Activated naive CD4-positive, alpha-beta T cell treated with anti-CD3 and anti-CD28 coated beads for 36 hours (primary cell): ENCODE measurements around the gene ADCY1. TPM values are rescaled to one million over a fixed set of nuclear protein-coding genes. Genes with fewer than 3 reads are reported as not detected.

Experiments used
- CTCF ChIA-PET: fragments of 350-600 bp; sonication (Branson Sonifier 250); formaldehyde crosslinking; loops from one replicate; lab custom pipeline; 2021; ENCODE audit warnings: antibody characterized with exemption; lab: Charles Lee
- DNase-seq: peaks from one replicate; pipeline ENCODE4 v3.0.0-alpha.2; 2020
- H3K27ac Mint-ChIP-seq: one replicate; pipeline ENCODE4 v1.8.0; 2021; ENCODE audit warnings: mild to moderate bottlenecking, mixed read lengths
- H3K27me3 Mint-ChIP-seq: one replicate; pipeline ENCODE4 v1.8.0; 2021; ENCODE audit warnings: low read depth, mixed read lengths
- H3K36me3 Mint-ChIP-seq: one replicate; pipeline ENCODE4 v1.8.0; 2021; ENCODE audit warnings: low read depth, mixed read lengths
- H3K4me1 Mint-ChIP-seq: one replicate; pipeline ENCODE4 v1.8.0; 2021; ENCODE audit warnings: low read depth, mixed read lengths
- H3K4me3 Mint-ChIP-seq: one replicate; pipeline ENCODE4 v1.8.0; 2021; ENCODE audit warnings: mild to moderate bottlenecking, moderate library complexity, mixed read lengths
- H3K9me3 Mint-ChIP-seq: one replicate; pipeline ENCODE4 v1.8.0; 2021; ENCODE audit warnings: mixed read lengths
- intact Hi-C: fragments of 100-400 bp; cut with micrococcal nuclease; formaldehyde crosslinking; loops from one replicate; pipeline ENCODE4 v1.15.1; 2023
- total RNA-seq, 2 experiments: library from RNA; stranded (reverse); gene quantifications; one replicate each; pipeline ENCODE4 v1.2.3, GENCODE V29; 2021

The ADCY1 gene
- total RNA-seq, 2 experiments from 2014 or later, result 0.29 to 0.30 TPM

DNA sequence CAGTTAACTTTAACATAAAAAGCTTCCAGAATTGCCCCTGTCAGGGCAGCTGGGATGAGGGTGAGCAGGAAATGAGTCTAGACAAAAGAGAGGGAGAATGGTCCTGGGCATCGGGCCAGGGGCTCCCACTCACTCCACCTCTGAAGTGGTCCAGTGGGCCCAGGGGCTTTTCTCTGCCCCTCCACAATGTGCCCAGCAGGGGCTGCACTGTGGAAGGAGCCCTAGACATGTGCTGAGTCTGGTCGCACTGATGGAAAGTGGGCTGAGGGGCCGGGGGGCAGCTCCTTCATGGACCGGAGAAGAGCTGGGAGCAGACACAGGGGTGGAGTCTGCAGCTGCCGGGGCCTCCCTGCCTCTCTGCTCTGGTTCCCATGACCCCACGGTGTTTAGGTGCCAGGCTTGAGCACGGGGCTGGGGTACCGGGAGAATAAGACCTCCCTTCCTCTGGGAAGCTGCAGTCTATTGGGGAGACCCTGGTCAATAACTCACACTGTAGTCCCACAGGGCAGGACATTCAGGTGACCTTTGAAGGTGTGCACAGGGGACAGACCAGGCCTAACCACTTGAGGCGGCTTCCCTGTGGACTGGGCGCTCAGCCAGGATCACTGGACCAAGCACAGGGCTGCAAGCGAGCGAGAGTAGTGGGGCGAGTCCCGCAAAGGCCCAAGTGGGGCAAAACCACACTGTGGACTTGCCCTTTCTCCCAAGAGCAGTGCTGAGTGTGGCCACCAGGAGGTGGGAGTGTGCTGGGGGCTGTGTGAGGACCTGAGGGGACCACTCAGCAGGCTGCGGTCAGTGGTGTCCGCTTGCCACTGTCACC is 6.1 kb downstream of the ADCY1 start:
- Mint-ChIP-seq H3K9me3 (no peaks in the 10 kb centered on the region), H3K27ac (no peak overlapping the region), H3K36me3 (no peaks in the 10 kb centered on the region), H3K4me1 (no peaks in the 10 kb centered on the region), H3K27me3 (peaks cover 13% of the 10 kb centered on the region), H3K4me3 (no peak overlapping the region)
- intact Hi-C loops, result no loop called here
- DNase-seq, result no peak
- CTCF ChIA-PET, result no interaction called here

- H3K36me3 Mint-ChIP-seq, result no peaks in the 10 kb centered on the region
- DNase-seq, result no peak
- no peak overlapping the region for H3K27ac Mint-ChIP-seq
- no peaks in the 10 kb centered on the region for H3K9me3 Mint-ChIP-seq
- peaks cover 4% of the 10 kb centered on the region for H3K27me3 Mint-ChIP-seq
- H3K4me3 Mint-ChIP-seq, result no peak overlapping the region
- no peaks in the 10 kb centered on the region for H3K4me1 Mint-ChIP-seq
- CTCF ChIA-PET, result no interaction called here
- intact Hi-C loops, result no loop called here
Measured at GRCh38 chr7:45581271-45581780, 7.2 kb downstream of the ADCY1 start.

DNA sequence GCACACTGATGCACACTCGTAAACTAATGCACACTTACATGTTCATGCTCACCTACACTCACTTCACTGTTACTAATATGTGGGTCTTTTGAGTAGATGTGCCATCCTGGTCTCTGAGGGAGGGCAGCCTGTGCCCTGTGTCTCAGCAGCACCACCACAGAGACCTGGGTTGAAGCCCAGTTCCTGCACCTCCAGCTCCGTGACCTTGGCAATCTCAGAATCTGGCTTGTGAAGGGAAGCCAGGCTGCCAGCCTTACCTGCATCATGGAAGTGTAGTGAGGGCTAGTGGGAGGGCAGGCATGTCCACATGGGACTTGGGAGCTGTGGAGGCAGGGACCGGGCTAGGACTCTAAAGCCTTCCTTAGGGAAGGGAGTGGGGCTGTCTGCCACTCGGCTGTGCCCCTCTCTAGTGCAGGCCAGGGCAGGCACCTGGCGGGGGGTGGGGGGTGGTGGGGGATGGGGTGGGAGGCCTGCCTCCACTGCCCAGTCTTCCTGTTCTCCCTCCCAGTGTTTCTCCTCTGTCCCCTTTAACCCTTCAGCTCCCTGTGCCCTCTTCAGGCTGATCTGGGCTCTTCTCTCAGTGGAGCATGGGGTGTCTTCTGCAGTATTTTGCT is 8.1 kb downstream of the ADCY1 start:
- Mint-ChIP-seq H3K9me3 (no peaks in the 10 kb centered on the region), H3K36me3 (no peaks in the 10 kb centered on the region), H3K27me3 (no peaks in the 10 kb centered on the region), H3K27ac (no peak overlapping the region), H3K4me3 (no peak overlapping the region), H3K4me1 (no peaks in the 10 kb centered on the region)
- DNase-seq, result no peak
- CTCF ChIA-PET, result no interaction called here
- intact Hi-C loops, result no loop called here

DNA sequence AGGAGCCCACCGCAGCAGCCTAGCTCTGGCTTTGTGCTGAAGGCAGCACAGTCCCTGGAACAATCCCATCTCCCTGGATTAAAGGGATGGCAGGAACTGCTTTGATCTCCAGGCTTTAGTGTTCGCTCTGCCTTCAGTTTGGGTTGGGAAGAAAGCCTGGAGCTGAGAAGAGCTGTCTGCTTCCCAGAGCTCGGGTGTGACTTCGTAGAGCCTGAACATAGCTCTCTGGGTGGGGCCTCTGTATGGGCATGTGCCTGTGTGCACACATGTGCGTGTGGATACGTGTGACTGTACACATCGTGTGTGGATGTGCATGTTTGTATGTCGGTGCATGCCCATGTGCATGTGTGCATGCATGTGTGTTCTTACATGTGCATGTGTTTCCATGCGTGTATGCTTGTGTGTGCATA is 8.7 kb downstream of the ADCY1 start:
- intact Hi-C loops, result no loop called here
- Mint-ChIP-seq H3K27me3 (no peaks in the 10 kb centered on the region), H3K9me3 (no peaks in the 10 kb centered on the region), H3K4me1 (no peaks in the 10 kb centered on the region), H3K27ac (no peak overlapping the region), H3K4me3 (no peak overlapping the region), H3K36me3 (no peaks in the 10 kb centered on the region)
- CTCF ChIA-PET, result no interaction called here
- DNase-seq, result no peak

GRCh38 chr7:45583296-45583695 is 9.1 kb downstream of the ADCY1 start:
- CTCF ChIA-PET, result no interaction called here
- no peak for DNase-seq
- Mint-ChIP-seq H3K4me1 (no peaks in the 10 kb centered on the region), H3K36me3 (no peaks in the 10 kb centered on the region), H3K27me3 (no peaks in the 10 kb centered on the region), H3K9me3 (no peaks in the 10 kb centered on the region), H3K4me3 (no peak overlapping the region), H3K27ac (no peak overlapping the region)
- intact Hi-C loops, result no loop called here

DNA sequence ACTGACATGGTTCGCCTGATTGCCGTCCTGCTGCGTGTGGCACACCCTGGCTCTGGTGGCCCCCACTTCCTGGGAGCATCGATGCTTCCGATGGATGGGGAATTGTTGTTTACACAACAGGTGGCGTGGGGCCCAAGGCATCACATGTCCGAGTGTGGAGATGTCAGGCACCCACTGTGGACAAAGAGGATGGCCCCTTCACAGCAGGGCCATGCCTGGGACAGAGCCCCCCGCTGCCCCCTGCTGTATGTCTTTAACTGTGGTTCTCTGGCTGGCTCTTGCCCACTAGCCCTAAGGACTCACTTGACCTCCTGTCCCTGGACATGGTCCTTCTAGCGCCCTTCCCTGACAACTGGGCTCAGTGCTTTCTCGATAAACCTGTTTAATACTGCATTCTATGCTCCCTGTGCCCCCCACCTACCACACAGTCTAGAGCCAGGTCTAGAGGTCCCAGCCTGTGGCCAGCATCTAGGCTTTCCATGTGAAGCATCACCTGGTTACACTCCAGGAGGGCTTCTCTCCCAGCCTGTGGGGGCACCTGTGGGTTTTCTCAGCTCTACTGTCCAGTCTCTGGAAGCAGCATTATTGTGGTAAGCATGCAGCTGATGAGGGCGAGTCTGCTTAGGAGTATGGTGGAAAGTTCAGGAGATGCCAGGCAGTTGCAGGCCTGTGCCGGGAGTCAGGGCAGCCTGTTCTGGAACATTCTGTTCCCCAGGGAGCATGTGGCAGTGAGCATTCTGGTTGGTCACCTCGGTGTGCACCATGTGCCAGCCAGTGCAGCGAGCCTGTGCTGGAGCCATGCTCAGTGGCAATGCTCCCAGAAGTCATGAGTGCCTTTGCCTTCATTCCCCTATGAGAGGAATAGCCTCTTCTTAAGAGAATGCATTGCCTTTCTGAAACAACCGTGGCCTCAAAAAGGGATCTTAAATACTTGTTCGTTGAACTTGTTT is 10.4 kb downstream of the ADCY1 start:
- H3K4me3 Mint-ChIP-seq, result no peak overlapping the region
- H3K9me3 Mint-ChIP-seq, result no peaks in the 10 kb centered on the region
- no peaks in the 10 kb centered on the region for H3K4me1 Mint-ChIP-seq
- no peaks in the 10 kb centered on the region for H3K27me3 Mint-ChIP-seq
- CTCF ChIA-PET, result no interaction called here
- H3K27ac Mint-ChIP-seq, result no peak overlapping the region
- no peaks in the 10 kb centered on the region for H3K36me3 Mint-ChIP-seq
- intact Hi-C loops, result no loop called here
- DNase-seq, result no peak

DNA sequence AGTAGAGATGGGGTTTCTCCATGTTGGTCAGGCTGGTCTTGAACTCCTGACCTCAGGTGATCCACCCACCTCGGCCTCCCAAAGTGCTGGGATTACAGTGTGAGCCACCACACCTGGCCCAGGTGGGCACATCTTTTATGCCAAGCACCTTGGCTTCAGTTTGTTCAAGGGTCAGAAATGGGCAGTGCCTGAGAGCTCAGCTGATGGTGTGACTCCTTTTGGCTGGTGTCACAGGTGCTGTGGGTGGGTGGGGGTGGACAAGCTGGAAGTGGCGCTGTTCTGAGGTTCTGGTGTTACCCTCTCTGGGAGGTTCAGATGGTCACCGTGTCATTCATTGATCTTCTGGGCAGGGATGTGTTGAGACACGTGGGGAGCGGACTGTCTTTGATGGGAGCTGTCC is 11.5 kb downstream of the ADCY1 start:
- Mint-ChIP-seq H3K4me3 (no peak overlapping the region), H3K4me1 (no peaks in the 10 kb centered on the region), H3K9me3 (no peaks in the 10 kb centered on the region), H3K36me3 (no peaks in the 10 kb centered on the region), H3K27me3 (no peaks in the 10 kb centered on the region), H3K27ac (no peak overlapping the region)
- DNase-seq, result no peak
- intact Hi-C loops, result no loop called here
- CTCF ChIA-PET, result no interaction called here

GRCh38 chr7:45586542-45587520 is 12.7 kb downstream of the ADCY1 start:
- Mint-ChIP-seq H3K27me3 (no peaks in the 10 kb centered on the region), H3K9me3 (no peaks in the 10 kb centered on the region), H3K27ac (no peak overlapping the region), H3K4me1 (no peaks in the 10 kb centered on the region), H3K36me3 (no peaks in the 10 kb centered on the region), H3K4me3 (no peak overlapping the region)
- intact Hi-C loops, result no loop called here
- CTCF ChIA-PET, result no interaction called here
- no peak for DNase-seq

- Mint-ChIP-seq H3K9me3 (no peaks in the 10 kb centered on the region), H3K27me3 (no peaks in the 10 kb centered on the region), H3K27ac (no peak overlapping the region), H3K4me3 (no peak overlapping the region), H3K36me3 (no peaks in the 10 kb centered on the region), H3K4me1 (no peaks in the 10 kb centered on the region)
- no peak for DNase-seq
- CTCF ChIA-PET, result no interaction called here
- intact Hi-C loops, result no loop called here
Measured at GRCh38 chr7:45588466-45588865, 14.3 kb downstream of the ADCY1 start.

GRCh38 chr7:45589061-45589460 is 14.9 kb downstream of the ADCY1 start:
- Mint-ChIP-seq H3K27me3 (no peaks in the 10 kb centered on the region), H3K36me3 (no peaks in the 10 kb centered on the region), H3K4me3 (no peak overlapping the region), H3K27ac (no peak overlapping the region), H3K4me1 (no peaks in the 10 kb centered on the region), H3K9me3 (no peaks in the 10 kb centered on the region)
- no peak for DNase-seq
- intact Hi-C loops, result no loop called here
- CTCF ChIA-PET, result no interaction called here

GRCh38 chr7:45589915-45590678 is 15.9 kb downstream of the ADCY1 start:
- Mint-ChIP-seq H3K36me3 (no peaks in the 10 kb centered on the region), H3K27ac (no peak overlapping the region), H3K4me1 (no peaks in the 10 kb centered on the region), H3K27me3 (no peaks in the 10 kb centered on the region), H3K4me3 (no peak overlapping the region), H3K9me3 (no peaks in the 10 kb centered on the region)
- intact Hi-C loops, result loop anchor here (10.0 kb wide), 1 partner anchor 265 kb away; no protein-coding TSS in a partner anchor
- CTCF ChIA-PET, result no interaction called here
- DNase-seq, result no peak
